KMS-11 (cell line): ENCODE results near the gene CYP51A1.
A peak's percentile ranks its signal among the peaks of the same experiment; 100 is the strongest.

Experiments
- H2AFZ ChIP-seq: fragments of 200-600 bp; sonication (generic); 2 replicates; pipeline ENCODE4 v1.6.1; 2016; ENCODE audit warnings: antibody characterized with exemption, mixed run types, low read depth
- H3K27ac ChIP-seq: fragments of 200-600 bp; sonication (generic); 2 replicates; pipeline ENCODE4 v1.6.1; 2016; ENCODE audit warnings: mild to moderate bottlenecking, mixed run types
- H3K27me3 ChIP-seq: fragments of 200-600 bp; sonication (generic); 2 replicates; pipeline ENCODE4 v1.6.1; 2017; ENCODE audit warnings: mild to moderate bottlenecking, low read depth, mixed run types, moderate library complexity; ENCODE audit not compliant: insufficient read depth
- H3K36me3 ChIP-seq: fragments of 200-600 bp; sonication (generic); 2 replicates; pipeline ENCODE4 v1.6.1; 2017; ENCODE audit warnings: mild to moderate bottlenecking, mixed run types; ENCODE audit not compliant: insufficient read depth
- H3K4me1 ChIP-seq: fragments of 200-600 bp; sonication (generic); 2 replicates; pipeline ENCODE4 v1.6.1; 2016; ENCODE audit warnings: mild to moderate bottlenecking, low read depth, mixed run types; ENCODE audit not compliant: poor library complexity, severe bottlenecking
- H3K4me2 ChIP-seq: fragments of 200-600 bp; sonication (generic); 2 replicates; pipeline ENCODE4 v1.7.0; 2016; ENCODE audit warnings: mild to moderate bottlenecking, mixed run types
- H3K4me3 ChIP-seq: fragments of 200-600 bp; sonication (generic); IDR thresholded peaks from 2 replicates; pipeline ENCODE4 v1.6.1; 2017; ENCODE audit warnings: low read depth, low read length, mixed read lengths; ENCODE audit not compliant: insufficient read depth
- H3K79me2 ChIP-seq: fragments of 200-600 bp; sonication (generic); 2 replicates; pipeline ENCODE4 v1.6.1; 2016; ENCODE audit warnings: low read depth, mixed run types; ENCODE audit not compliant: insufficient read depth
- H3K9ac ChIP-seq: fragments of 200-600 bp; sonication (generic); 2 replicates; pipeline ENCODE4 v1.6.1; 2016; ENCODE audit warnings: mild to moderate bottlenecking, mixed run types
- H4K20me1 ChIP-seq: fragments of 200-600 bp; sonication (generic); 2 replicates; pipeline ENCODE4 v1.6.1; 2016; ENCODE audit warnings: mild to moderate bottlenecking, mixed run types; ENCODE audit not compliant: insufficient read depth
- TF ChIP-seq, protein P1 (sequence below): fragments of 200-600 bp; sonication (generic); conservative IDR thresholded peaks from 2 replicates; pipeline ENCODE4 v1.6.1; 2017; ENCODE audit warnings: low read depth, mild to moderate bottlenecking, antibody characterized with exemption, low read length, moderate library complexity, mixed read lengths

The CYP51A1 gene

DNA sequence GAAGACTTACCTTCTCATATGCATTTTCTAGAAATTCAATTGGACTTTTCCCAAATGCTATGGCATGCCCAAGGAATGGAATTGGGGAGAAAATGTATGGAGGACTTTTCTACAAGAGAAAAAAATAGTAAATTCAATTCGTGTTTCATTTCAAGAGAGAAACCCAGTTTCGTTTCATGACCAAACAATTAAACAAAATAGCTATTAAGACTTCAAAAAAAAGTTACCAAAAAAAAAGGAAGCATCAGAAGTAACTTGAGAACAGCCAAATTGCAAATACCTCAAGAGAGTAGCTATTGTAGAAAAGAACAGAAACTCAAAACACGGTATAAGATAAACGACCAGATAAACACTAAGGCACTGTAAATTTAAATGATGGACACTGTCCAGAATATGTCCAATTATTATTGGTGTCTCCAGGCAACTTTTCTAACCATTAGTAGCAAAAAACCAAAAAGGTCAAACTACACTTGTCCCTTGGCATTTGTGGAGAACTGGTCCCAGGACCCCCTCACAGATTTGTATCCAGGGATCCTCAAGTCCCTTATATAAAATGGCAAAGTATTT, 2.4 kb downstream of the CYP51A1 start:
- TF ChIP-seq, protein P1, sequence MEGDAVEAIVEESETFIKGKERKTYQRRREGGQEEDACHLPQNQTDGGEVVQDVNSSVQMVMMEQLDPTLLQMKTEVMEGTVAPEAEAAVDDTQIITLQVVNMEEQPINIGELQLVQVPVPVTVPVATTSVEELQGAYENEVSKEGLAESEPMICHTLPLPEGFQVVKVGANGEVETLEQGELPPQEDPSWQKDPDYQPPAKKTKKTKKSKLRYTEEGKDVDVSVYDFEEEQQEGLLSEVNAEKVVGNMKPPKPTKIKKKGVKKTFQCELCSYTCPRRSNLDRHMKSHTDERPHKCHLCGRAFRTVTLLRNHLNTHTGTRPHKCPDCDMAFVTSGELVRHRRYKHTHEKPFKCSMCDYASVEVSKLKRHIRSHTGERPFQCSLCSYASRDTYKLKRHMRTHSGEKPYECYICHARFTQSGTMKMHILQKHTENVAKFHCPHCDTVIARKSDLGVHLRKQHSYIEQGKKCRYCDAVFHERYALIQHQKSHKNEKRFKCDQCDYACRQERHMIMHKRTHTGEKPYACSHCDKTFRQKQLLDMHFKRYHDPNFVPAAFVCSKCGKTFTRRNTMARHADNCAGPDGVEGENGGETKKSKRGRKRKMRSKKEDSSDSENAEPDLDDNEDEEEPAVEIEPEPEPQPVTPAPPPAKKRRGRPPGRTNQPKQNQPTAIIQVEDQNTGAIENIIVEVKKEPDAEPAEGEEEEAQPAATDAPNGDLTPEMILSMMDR, result no peak
- Histone ChIP-seq H2AFZ (no peak overlapping the region), H3K27ac (no peak overlapping the region), H3K9ac (no peak overlapping the region), H3K27me3 (no peaks in the 10 kb centered on the region), H4K20me1 (peaks cover 5% of the 10 kb centered on the region; the same call in 1 of the 2 replicates), H3K4me2 (peak overlapping the region; percentile 46), H3K36me3 (peaks cover 9% of the 10 kb centered on the region; the same call in 1 of the 2 replicates), H3K4me1 (peaks cover 24% of the 10 kb centered on the region), H3K79me2 (peaks cover 36% of the 10 kb centered on the region), H3K4me3 (no peak overlapping the region)

DNA sequence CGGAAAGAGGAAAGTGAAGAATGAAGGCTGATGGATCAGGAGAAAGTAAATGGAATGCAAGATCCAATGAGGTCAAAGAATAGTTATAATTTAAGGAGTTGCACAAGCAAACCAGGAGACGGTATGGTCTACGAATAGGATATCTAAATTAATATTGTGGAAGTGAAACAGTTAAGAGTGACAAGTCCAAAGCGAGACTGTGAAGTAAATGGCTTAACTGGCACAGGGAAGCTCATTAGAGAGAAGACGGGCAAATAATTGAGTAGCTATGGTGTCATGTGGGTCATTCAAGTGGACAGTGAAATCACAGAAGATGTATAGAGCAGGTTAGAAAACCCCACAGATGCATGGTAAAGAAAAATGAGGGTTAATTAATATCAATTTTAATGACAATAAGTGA, 3.2 kb downstream of the CYP51A1 start:
- H3K27me3 ChIP-seq, result no peaks in the 10 kb centered on the region
- H3K27ac ChIP-seq, result no peak overlapping the region
- H4K20me1 ChIP-seq, result peaks cover 5% of the 10 kb centered on the region; the same call in 1 of the 2 replicates
- peaks cover 10% of the 10 kb centered on the region; the same call in 1 of the 2 replicates for H3K36me3 ChIP-seq
- peaks cover 36% of the 10 kb centered on the region for H3K79me2 ChIP-seq
- peaks cover 29% of the 10 kb centered on the region for H3K4me1 ChIP-seq
- H2AFZ ChIP-seq, result no peak overlapping the region
- no peak overlapping the region for H3K4me2 ChIP-seq
- no peak overlapping the region for H3K4me3 ChIP-seq
- TF ChIP-seq, protein P1, result no peak
- no peak overlapping the region for H3K9ac ChIP-seq

DNA sequence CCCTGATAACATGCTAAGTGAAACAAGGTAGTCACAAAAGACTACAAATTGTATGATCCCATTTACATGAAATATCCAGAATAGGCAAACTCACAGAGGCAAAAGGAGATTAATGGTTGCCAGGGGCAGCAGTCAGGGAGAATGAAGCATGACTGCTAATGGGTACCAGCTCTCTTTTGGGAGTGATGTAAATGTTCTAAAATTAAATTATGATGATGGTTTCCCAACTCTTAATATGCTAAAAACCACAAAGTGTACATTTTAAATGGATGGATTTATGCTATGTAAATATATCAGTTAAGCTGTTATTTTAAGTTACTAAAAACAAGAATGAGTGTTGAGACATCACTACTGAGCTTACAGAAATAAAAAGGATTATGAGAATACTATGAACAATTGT, 12.6 kb downstream of the CYP51A1 start:
- Histone ChIP-seq H3K79me2 (peaks cover 16% of the 10 kb centered on the region; the same call in 1 of the 2 replicates), H3K4me3 (no peak overlapping the region), H3K4me2 (no peak overlapping the region), H3K36me3 (peaks cover 20% of the 10 kb centered on the region; the same call in 1 of the 2 replicates), H3K4me1 (peaks cover 7% of the 10 kb centered on the region), H2AFZ (no peak overlapping the region), H4K20me1 (no peaks in the 10 kb centered on the region), H3K27ac (no peak overlapping the region), H3K9ac (no peak overlapping the region), H3K27me3 (no peaks in the 10 kb centered on the region)
- TF ChIP-seq, protein P1, result no peak

DNA sequence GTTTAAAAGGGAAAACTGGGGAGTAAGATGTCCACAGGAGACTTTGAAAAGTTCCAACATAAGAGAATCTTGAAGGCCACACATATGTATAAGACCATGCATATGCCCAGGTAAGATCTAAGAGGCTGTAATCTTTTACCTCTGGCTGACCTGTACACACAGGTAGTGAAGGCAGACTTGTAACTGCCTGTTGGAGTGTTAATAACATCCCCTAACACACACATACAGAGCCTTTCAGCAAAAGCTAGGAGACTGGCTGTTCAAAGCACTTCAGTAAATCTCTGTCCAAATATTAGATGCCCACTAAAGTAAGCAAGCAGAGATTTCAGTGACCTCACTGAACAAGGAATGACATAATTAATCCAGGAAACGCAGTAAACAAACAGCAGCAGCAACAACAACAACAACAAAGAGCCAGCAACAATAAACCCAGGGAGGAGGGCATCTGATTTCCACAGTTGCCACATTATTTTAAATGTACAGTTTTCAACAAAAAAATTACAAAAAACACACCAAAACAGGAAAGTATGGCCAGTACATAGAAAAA, 15.0 kb downstream of the CYP51A1 start:
- Histone ChIP-seq H3K4me3 (no peak overlapping the region), H3K36me3 (peaks cover 11% of the 10 kb centered on the region; the same call in 1 of the 2 replicates), H3K79me2 (peaks cover 16% of the 10 kb centered on the region; the same call in 1 of the 2 replicates), H3K4me1 (no peaks in the 10 kb centered on the region), H4K20me1 (no peaks in the 10 kb centered on the region), H3K27me3 (no peaks in the 10 kb centered on the region), H3K9ac (no peak overlapping the region), H3K27ac (no peak overlapping the region), H2AFZ (no peak overlapping the region), H3K4me2 (no peak overlapping the region)
- TF ChIP-seq, protein P1, result no peak
